K562 (cell line): ENCODE measurements around the gene EXOC6. TPM values are rescaled to one million over a fixed set of nuclear protein-coding genes. Genes with fewer than 3 reads are reported as not detected.
A peak's percentile ranks its signal among the peaks of the same experiment; 100 is the strongest.

Experiments
- CHAMP1 ChIP-seq: fragments of 450-650 bp; IDR thresholded peaks from 2 replicates; pipeline ENCODE4 v1.6.1; 2016; ENCODE audit warnings: mild to moderate bottlenecking
- GABPA ChIP-seq: fragments of 200-800 bp; sonication (Bioruptor generic); conservative IDR thresholded peaks from 2 replicates; pipeline ENCODE4 v1.6.1; 2016; ENCODE audit warnings: low read depth, missing genetic modification characterization, missing compliant biosample characterization
- KAT8 ChIP-seq: fragments of 450-650 bp; IDR thresholded peaks from 2 replicates; pipeline ENCODE4 v1.6.1; 2016; ENCODE audit warnings: low read depth, mild to moderate bottlenecking
- RERE ChIP-seq: sonication (generic); formaldehyde crosslinking; IDR thresholded peaks from 2 replicates; pipeline ENCODE4 v1.8.0; 2023; ENCODE audit warnings: missing genetic modification reagents, mild to moderate bottlenecking, borderline replicate concordance
- RREB1 ChIP-seq: fragments of 250-450 bp; sonication (Bioruptor Pico); IDR thresholded peaks from 2 replicates; pipeline ENCODE4 v1.4.0; 2020
- SREBF1 ChIP-seq: fragments of 150-350 bp; IDR thresholded peaks from 2 replicates; pipeline ENCODE4 v1.6.1; 2014; ENCODE audit warnings: antibody characterized with exemption, low read depth, low read length, borderline replicate concordance
- ZNF146 ChIP-seq: IDR thresholded peaks from one replicate; pipeline ENCODE4 v1.6.1; 2018; ENCODE audit warnings: missing compliant biosample characterization; ENCODE audit not compliant: unreplicated experiment
- polyA plus RNA-seq, 8 experiments: library from polyadenylated mRNA; depleted of rRNA in 4 of 8; stranded (reverse) in 5 of 8; unstranded in 3 of 8; fragments of >200 nt; fragmentation: Nextera tagmentation in 2 of 8; fragmentation: Illumina TruSeq in 1 of 8; extraction: Ambion mirVana in 2 of 8; extraction: Trizol in 1 of 8; gene quantifications; 2 replicates each; pipeline versions ENCODE4 v1.2.1 to v1.2.3, GENCODE V29; 2011 to 2014; ENCODE audit warnings: inconsistent platforms in 1 of 8, missing spikeins in 1 of 8
- total RNA-seq, 7 experiments: library from RNA; depleted of rRNA in 6 of 7; stranded (reverse); fragments of >200 nt in 6 of 7; fragmentation: Illumina TruSeq in 2 of 7; extraction: Trizol in 2 of 7; gene quantifications; 2 replicates each; pipeline versions ENCODE4 v1.2.1 to v1.2.3, GENCODE V29; 2011 to 2021; ENCODE audit warnings: low replicate concordance in 1 of 7
- TF ChIP-seq, protein P1 (sequence below), 3 experiments: fragments of 200-800 bp in 1 of 3; sonication (Bioruptor generic) in 1 of 3; sonication (generic) in 1 of 3; formaldehyde crosslinking in 1 of 3; IDR thresholded peaks; 2 replicates each; pipeline versions ENCODE4 v1.6.1 to v1.8.0; 2016 to 2022; ENCODE audit warnings: mild to moderate bottlenecking in 2 of 3, missing compliant biosample characterization in 2 of 3, missing genetic modification characterization in 2 of 3, missing genetic modification reagents in 1 of 3

EXOC6 gene
- total and polyA plus RNA-seq, 9 of the 15 experiments (the other 6 are each of a cell fraction or from before 2014, with no cell fraction given), result 13.9 to 42.8 (median 24.9) TPM

- TF ChIP-seq RERE (CRISPR knock-in tag) (0 out of 2 replicates have a peak, but pooled peaks have one; percentile 36), KAT8 (no peak), ZNF146 (CRISPR knock-in tag) (no peak), SREBF1 (no peak), RREB1 (no peak), CHAMP1 (0 out of 2 replicates have a peak, but pooled peaks have one; percentile 49), GABPA (no peak)
- TF ChIP-seq, protein P1, sequence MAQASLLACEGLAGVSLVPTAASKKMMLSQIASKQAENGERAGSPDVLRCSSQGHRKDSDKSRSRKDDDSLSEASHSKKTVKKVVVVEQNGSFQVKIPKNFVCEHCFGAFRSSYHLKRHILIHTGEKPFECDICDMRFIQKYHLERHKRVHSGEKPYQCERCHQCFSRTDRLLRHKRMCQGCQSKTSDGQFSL (CRISPR knock-in tag; IDR thresholded peaks at IDR 0.05), result no peak
- TF ChIP-seq, protein P1 (tag; IDR thresholded peaks at IDR 0.05), result no peak
These were observed 19.1 kb upstream of the EXOC6 start (continued) for GRCh38 chr10:92829042-92829785.
